PC-3 (cell line): Measurements from ENCODE around the gene ZSCAN12. TPM values are rescaled to one million over a fixed set of nuclear protein-coding genes. Genes with fewer than 3 reads are reported as not detected.

Source experiments
- ATAC-seq: fragments of 200-7000 bp; cut with Tn5 transposase; 2 replicates; pipeline ENCODE4 v1.9.1; 2020; ENCODE audit warnings: mild to moderate bottlenecking, moderate library complexity
- BruUV-seq: library from RNA; stranded (reverse); fragments of 400-500 nt; replicated peaks from 2 replicates; lab custom pipeline; 2021; lab: Mats Ljungman, UMichigan
- CTCF ChIA-PET: fragments of 300-600 bp; sonication (Branson Sonifier 250); formaldehyde crosslinking; loops from one replicate; lab custom pipeline; 2022; ENCODE audit warnings: antibody characterized with exemption; lab: Charles Lee
- POLR2A ChIA-PET: fragments of 300-600 bp; sonication (Branson Sonifier 250); formaldehyde crosslinking; loops from one replicate; lab custom pipeline; 2022; ENCODE audit warnings: antibody characterized with exemption; ENCODE audit not compliant: unreplicated experiment; lab: Charles Lee
- DNase-seq: peaks from one replicate; pipeline ENCODE4 v3.0.0-alpha.2; 2015
- H2AFZ ChIP-seq: fragments of 300-600 bp; sonication (generic); 2 replicates; pipeline ENCODE4 v1.6.0; 2016; ENCODE audit warnings: antibody characterized with exemption, low read length
- H3F3A ChIP-seq: fragments of 300-600 bp; sonication (generic); one replicate; pipeline ENCODE4 v1.6.0; 2017; ENCODE audit warnings: antibody characterized with exemption, low read length, control low read depth, mild to moderate bottlenecking; ENCODE audit not compliant: unreplicated experiment
- H3K27ac ChIP-seq: fragments of 300-600 bp; sonication (generic); 2 replicates; pipeline ENCODE4 v1.5.1; 2016; ENCODE audit warnings: mild to moderate bottlenecking, low read length
- H3K27me3 ChIP-seq: fragments of 300-600 bp; sonication (generic); 2 replicates; pipeline ENCODE4 v1.6.1; 2016; ENCODE audit warnings: low read length, mixed read lengths
- H3K36me3 ChIP-seq: fragments of 300-600 bp; sonication (generic); 2 replicates; pipeline ENCODE4 v1.6.1; 2016; ENCODE audit warnings: low read depth, mixed run types, low read length, mixed read lengths
- H3K4me1 ChIP-seq: fragments of 300-600 bp; sonication (generic); 2 replicates; pipeline ENCODE4 v1.5.1; 2016; ENCODE audit warnings: low read length; ENCODE audit not compliant: insufficient read depth
- H3K4me2 ChIP-seq: fragments of 300-600 bp; sonication (generic); 2 replicates; pipeline ENCODE4 v1.6.0; 2016; ENCODE audit warnings: low read length
- H3K4me3 ChIP-seq: fragments of 300-600 bp; sonication (generic); 2 replicates; pipeline ENCODE4 v1.5.1; 2016; ENCODE audit warnings: mild to moderate bottlenecking, low read length, mixed read lengths
- H3K79me2 ChIP-seq: fragments of 300-600 bp; sonication (generic); 2 replicates; pipeline ENCODE4 v1.6.1; 2017; ENCODE audit warnings: low read length, mixed read lengths
- H3K9ac ChIP-seq: fragments of 300-600 bp; sonication (generic); 2 replicates; pipeline ENCODE4 v1.6.0; 2016; ENCODE audit warnings: mild to moderate bottlenecking, low read length
- H3K9me2 ChIP-seq: fragments of 300-600 bp; sonication (generic); replicated peaks from 2 replicates; pipeline ENCODE4 v1.6.1; 2016; ENCODE audit warnings: mixed run types, low read length, mixed read lengths
- H3K9me3 ChIP-seq: fragments of 300-600 bp; sonication (generic); 2 replicates; pipeline ENCODE4 v1.6.1; 2016; ENCODE audit warnings: low read length, mixed read lengths
- H4K20me1 ChIP-seq: fragments of 300-600 bp; sonication (generic); 2 replicates; pipeline ENCODE4 v1.6.1; 2016; ENCODE audit warnings: low read length, mixed read lengths
- EZH2 ChIP-seq: fragments of 300-600 bp; sonication (generic); IDR thresholded peaks from one replicate; pipeline ENCODE4 v1.6.1; 2017; ENCODE audit warnings: antibody characterized with exemption, mild to moderate bottlenecking, low read length; ENCODE audit not compliant: unreplicated experiment
- EZH2phosphoT487 ChIP-seq: fragments of 300-600 bp; sonication (generic); IDR thresholded peaks from 2 replicates; pipeline ENCODE4 v1.6.1; 2018; ENCODE audit warnings: mild to moderate bottlenecking, antibody characterized with exemption, low read length, borderline replicate concordance
- intact Hi-C: fragments of 100-400 bp; cut with micrococcal nuclease; formaldehyde crosslinking; loops from 2 replicates; pipeline ENCODE4 v1.9.0; 2023
- total RNA-seq: library from RNA; depleted of rRNA; stranded (reverse); fragments of >200 nt; gene quantifications from 2 replicates; pipeline ENCODE4 v1.2.3, GENCODE V29; 2014
- TF ChIP-seq, protein P1 (sequence below): fragments of 300-600 bp; sonication (generic); conservative IDR thresholded peaks from 2 replicates; pipeline ENCODE4 v1.5.1; 2017; ENCODE audit warnings: antibody characterized with exemption, low read depth, mild to moderate bottlenecking, low read length

The ZSCAN12 gene
- total RNA-seq, 1 experiment from 2014 or later, result 0.95 TPM

DNA sequence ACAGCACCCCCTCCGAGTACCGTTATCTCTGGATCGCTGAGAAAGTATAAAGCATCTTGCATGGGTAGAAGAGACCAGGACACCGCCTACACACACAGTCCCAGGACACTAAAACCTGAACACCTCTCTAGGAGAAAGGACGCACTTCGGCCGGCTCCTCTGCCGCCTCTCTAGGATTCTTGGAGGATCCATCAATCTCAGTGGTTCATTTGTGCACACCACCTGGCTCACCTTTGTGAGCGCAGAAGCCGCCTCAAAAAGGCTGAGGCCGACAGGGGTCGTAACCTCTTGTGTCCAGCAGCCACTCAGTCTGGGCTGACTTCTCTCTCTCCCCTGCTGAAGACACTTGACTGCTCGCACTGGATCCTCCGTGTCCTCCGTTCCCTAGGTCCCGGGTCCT lies 30.2 kb upstream of the ZSCAN12 start:
- no TSS peak for BruUV-seq

DNA sequence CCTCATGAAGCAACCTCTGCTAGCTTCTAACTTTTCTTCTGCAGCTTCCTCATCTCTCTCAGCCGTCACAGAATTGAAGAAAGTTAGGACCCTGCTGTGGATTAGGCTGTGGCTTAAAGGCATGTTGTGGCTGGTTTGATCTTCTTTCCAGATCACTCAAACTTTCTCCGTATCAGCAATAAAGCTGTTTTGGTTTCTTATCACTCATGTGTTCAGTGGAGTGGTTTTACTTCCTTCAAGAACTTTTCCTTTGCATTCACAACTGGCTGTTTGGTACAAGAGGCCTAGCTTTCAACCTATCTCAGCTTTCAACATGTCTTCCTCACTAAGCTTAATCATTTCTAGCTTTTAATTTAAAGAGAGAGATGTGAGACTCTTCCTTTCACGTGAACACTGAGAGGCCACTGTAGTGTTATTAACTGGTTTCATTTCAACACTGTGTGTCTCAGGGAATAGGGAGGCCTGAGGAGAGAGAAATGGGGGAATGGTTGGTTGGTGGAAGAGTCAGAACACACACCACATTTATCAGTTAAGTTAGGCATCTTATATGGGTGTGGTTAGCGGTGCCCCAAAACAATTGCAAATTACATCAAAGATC lies 26.5 kb upstream of the ZSCAN12 start:
- Histone ChIP-seq H4K20me1 (no peaks in the 10 kb centered on the region), H3F3A (no peaks in the 10 kb centered on the region), H3K4me1 (peaks cover 7% of the 10 kb centered on the region; the same call in 1 of the 2 replicates), H3K27me3 (no peaks in the 10 kb centered on the region), H3K4me2 (no peak overlapping the region), H3K36me3 (peaks cover 3% of the 10 kb centered on the region; the same call in 1 of the 2 replicates), H3K27ac (no peak overlapping the region), H3K79me2 (no peaks in the 10 kb centered on the region), H3K9ac (no peak overlapping the region), H2AFZ (no peak overlapping the region), H3K9me2 (no peaks in the 10 kb centered on the region), H3K9me3 (no peaks in the 10 kb centered on the region), H3K4me3 (no peak overlapping the region)
- DNase-seq (no peak), ATAC-seq (no peak)
- BruUV-seq, result no TSS peak
- CTCF ChIA-PET, result no interaction called here
- TF ChIP-seq EZH2phosphoT487 (no peak), EZH2 (no peak)
- TF ChIP-seq, protein P1, sequence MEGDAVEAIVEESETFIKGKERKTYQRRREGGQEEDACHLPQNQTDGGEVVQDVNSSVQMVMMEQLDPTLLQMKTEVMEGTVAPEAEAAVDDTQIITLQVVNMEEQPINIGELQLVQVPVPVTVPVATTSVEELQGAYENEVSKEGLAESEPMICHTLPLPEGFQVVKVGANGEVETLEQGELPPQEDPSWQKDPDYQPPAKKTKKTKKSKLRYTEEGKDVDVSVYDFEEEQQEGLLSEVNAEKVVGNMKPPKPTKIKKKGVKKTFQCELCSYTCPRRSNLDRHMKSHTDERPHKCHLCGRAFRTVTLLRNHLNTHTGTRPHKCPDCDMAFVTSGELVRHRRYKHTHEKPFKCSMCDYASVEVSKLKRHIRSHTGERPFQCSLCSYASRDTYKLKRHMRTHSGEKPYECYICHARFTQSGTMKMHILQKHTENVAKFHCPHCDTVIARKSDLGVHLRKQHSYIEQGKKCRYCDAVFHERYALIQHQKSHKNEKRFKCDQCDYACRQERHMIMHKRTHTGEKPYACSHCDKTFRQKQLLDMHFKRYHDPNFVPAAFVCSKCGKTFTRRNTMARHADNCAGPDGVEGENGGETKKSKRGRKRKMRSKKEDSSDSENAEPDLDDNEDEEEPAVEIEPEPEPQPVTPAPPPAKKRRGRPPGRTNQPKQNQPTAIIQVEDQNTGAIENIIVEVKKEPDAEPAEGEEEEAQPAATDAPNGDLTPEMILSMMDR, result no peak
- POLR2A ChIA-PET, result no interaction called here
- intact Hi-C loops, result no loop called here

More for the DNA sequence above, 30.2 kb upstream of the ZSCAN12 start:
- intact Hi-C loops, result no loop called here
- Histone ChIP-seq H4K20me1 (no peaks in the 10 kb centered on the region), H3K9me3 (no peaks in the 10 kb centered on the region), H3K79me2 (no peaks in the 10 kb centered on the region), H3K4me2 (no peak overlapping the region), H3K4me1 (no peaks in the 10 kb centered on the region), H3K36me3 (peaks cover 3% of the 10 kb centered on the region; the same call in 1 of the 2 replicates), H3K4me3 (no peak overlapping the region), H3K27me3 (no peaks in the 10 kb centered on the region), H2AFZ (no peak overlapping the region), H3F3A (no peaks in the 10 kb centered on the region), H3K27ac (no peak overlapping the region), H3K9me2 (no peaks in the 10 kb centered on the region), H3K9ac (no peak overlapping the region)
- DNase-seq (no peak), ATAC-seq (no peak)
- POLR2A ChIA-PET, result no interaction called here
- no peak for TF ChIP-seq EZH2
- TF ChIP-seq EZH2phosphoT487, result no peak
- TF ChIP-seq, protein P1, result no peak
- CTCF ChIA-PET, result no interaction called here

DNA sequence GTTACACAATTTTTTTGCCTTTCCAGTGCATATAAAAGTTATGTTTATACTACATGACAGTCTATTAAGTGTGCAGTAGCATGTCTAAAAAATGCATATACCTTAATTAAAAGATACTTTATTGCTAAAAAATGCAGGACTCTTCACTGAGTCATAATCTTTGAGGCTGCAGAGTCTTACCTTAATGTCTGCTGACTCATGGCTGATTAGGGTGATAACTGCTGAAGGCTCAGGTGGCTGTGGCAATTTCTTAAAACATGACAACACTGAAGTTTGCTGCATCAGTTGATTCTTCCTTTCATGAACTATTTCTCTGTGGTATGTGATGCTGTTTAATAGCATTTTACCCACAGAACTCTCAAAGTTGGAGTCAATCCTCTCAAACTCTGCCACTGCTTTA lies 24.6 kb upstream of the ZSCAN12 start:
- no peak overlapping the region for H3K4me3 ChIP-seq
- no peak overlapping the region for H3K27ac ChIP-seq
- BruUV-seq, result no TSS peak
- ATAC-seq, result peak; percentile 75
- ChIA-PET POLR2A (no interaction called here), CTCF (no interaction called here)
- H2AFZ ChIP-seq, result no peak overlapping the region
- TF ChIP-seq, protein P1, result no peak
- no peak for TF ChIP-seq EZH2phosphoT487
- TF ChIP-seq EZH2, result no peak
- peaks cover 3% of the 10 kb centered on the region; the same call in 1 of the 2 replicates for H3K36me3 ChIP-seq
- H4K20me1 ChIP-seq, result no peaks in the 10 kb centered on the region
- H3K9me2 ChIP-seq, result no peaks in the 10 kb centered on the region
- H3K4me2 ChIP-seq, result no peak overlapping the region
- DNase-seq, result peak; percentile 39
- H3K79me2 ChIP-seq, result no peaks in the 10 kb centered on the region
- H3K27me3 ChIP-seq, result no peaks in the 10 kb centered on the region
- peaks cover 7% of the 10 kb centered on the region; the same call in 1 of the 2 replicates for H3K4me1 ChIP-seq
- H3K9me3 ChIP-seq, result no peaks in the 10 kb centered on the region
- H3F3A ChIP-seq, result no peaks in the 10 kb centered on the region
- H3K9ac ChIP-seq, result no peak overlapping the region
- intact Hi-C loops, result no loop called here
